ENCODE results near the gene HOXA10. TPM values are rescaled to one million over a fixed set of nuclear protein-coding genes. Genes with fewer than 3 reads are reported as not detected.

The HOXA10 gene
- total and polyA plus RNA-seq, 4 donors = 0.03 to 0.70 (median 0.13) TPM

DNA sequence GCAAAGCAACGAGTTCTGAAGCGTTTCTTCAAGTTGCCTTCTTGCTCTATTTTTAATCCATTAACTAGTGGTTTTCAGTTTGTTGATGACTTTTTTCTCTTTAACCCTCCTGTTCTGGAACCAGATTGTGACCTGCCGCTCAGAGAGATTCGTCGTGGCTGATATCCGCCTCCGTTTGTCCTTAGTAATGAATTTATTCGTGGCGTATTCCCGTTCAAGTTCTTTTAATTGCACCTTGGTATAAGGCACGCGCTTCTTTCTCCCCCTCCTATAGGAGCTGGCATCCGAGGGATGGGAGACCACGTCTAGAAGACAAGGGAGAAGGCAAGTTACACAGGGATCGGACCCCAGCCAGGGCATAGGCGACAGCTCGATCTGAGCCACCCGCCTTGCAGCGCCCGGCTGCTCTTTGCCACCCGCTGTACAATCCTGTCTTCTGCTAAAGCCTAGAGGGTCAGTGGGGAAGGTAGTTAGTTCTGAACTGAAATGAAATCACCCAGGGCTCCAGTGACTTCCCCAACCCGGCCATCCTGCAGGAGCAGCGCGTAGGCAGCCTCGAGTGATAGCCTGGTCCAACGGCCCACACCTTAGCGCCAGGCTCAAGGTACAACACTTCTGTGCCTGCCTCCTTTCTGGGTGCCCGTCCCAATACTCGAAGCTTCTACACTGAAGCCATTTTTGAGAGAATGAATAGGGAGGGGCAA is 24.2 kb upstream of the HOXA10 start:
- no peak for TF ChIP-seq YY1 (IDR thresholded peaks at IDR 0.05)
- TF ChIP-seq TAF1 (conservative IDR thresholded peaks at IDR 0.05) = no peak
- TF ChIP-seq RXRA (IDR thresholded peaks at IDR 0.05) = no peak
- TF ChIP-seq, protein P1, sequence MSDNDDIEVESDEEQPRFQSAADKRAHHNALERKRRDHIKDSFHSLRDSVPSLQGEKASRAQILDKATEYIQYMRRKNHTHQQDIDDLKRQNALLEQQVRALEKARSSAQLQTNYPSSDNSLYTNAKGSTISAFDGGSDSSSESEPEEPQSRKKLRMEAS (IDR thresholded peaks at IDR 0.05) = no peak
- TF ChIP-seq HNF4A (conservative IDR thresholded peaks at IDR 0.05) = no peak
- Histone ChIP-seq H3K9ac (ENCODE audit: low read depth in 1 of 2, low read length in 2 of 2) (no peak overlapping the region), H3K4me1 (ENCODE audit: control insufficient read depth in 4 of 4, insufficient read depth in 4 of 4, low read length in 3 of 4) (peaks cover 18 to 34% (median 24%) of the 10 kb centered on the region in 4 donors), H3K36me3 (ENCODE audit: control insufficient read depth in 4 of 4, insufficient read depth in 3 of 4, low read depth in 1 of 4, low read length in 3 of 4) (no peaks in the 10 kb centered on the region), H3K27me3 (ENCODE audit: control insufficient read depth in 4 of 4, insufficient read depth in 4 of 4, low read length in 3 of 4) (peaks cover 9 to 59% (median 28%) of the 10 kb centered on the region in 4 donors), H3K27ac (ENCODE audit: low read depth in 1 of 2, low read length in 2 of 2) (no peak overlapping the region), H3K4me3 (ENCODE audit: low read depth in 1 of 3, low read length in 3 of 3) (no peak overlapping the region), H3K9me3 (ENCODE audit: control insufficient read depth in 4 of 4, low read length in 3 of 4) (peaks cover 0 to 4% (median under 1%) of the 10 kb centered on the region in 4 donors)
- DNase-seq (ENCODE audit: low spot score) = no peak
- 11% methylated on average over 29 of the region's 29 CpGs for WGBS

DNA sequence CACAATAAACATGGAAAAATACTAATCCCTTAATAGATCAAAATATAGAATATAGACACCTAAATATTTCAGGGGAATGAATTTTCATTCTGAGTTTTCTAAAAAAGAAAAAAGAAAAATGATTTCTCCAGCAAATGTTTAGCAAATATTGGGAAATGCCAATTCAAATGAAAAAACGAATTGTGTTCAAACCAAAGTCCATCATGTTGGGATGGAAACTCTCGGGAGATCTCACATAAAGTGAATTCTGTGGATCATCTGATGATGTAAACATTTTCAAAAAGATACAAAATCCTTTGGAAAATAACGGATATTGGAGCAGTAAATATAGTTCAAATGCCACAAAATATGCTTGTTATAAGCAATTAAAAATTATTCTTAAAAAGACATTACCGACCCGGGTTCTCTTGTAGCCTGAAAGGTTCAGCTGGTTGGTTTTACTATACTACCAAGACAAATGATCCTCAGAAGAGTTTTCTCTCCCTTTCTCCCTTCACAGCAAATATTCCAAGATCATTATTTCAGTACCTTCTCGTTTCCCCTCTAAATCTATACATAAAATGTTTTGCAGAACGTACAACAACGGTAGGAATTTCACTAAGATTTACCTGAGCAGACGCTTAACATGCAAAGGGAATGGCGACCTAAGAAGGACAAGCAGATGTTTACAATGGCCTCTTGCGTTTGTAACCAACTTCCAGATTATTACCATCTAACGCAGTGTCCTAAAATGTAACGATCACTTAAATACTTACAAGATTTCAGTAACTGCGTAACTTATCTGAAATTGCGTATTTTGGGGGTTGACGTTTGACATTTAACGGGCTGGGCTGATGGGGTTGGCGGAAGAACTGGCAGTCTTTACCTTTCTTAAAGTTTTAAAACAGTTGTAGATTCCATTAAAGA is 23.3 kb upstream of the HOXA10 start:
- Histone ChIP-seq H3K9ac (ENCODE audit: low read depth in 1 of 2, low read length in 2 of 2) (no peak overlapping the region), H3K27ac (ENCODE audit: low read depth in 1 of 2, low read length in 2 of 2) (no peak overlapping the region), H3K4me1 (ENCODE audit: control insufficient read depth in 4 of 4, insufficient read depth in 4 of 4, low read length in 3 of 4) (peaks cover 22 to 41% (median 30%) of the 10 kb centered on the region in 4 donors), H3K9me3 (ENCODE audit: control insufficient read depth in 4 of 4, low read length in 3 of 4) (peaks cover 0 to 4% (median under 1%) of the 10 kb centered on the region in 4 donors), H3K27me3 (ENCODE audit: control insufficient read depth in 4 of 4, insufficient read depth in 4 of 4, low read length in 3 of 4) (peaks cover 9 to 54% (median 27%) of the 10 kb centered on the region in 4 donors), H3K36me3 (ENCODE audit: control insufficient read depth in 4 of 4, insufficient read depth in 3 of 4, low read depth in 1 of 4, low read length in 3 of 4) (no peaks in the 10 kb centered on the region), H3K4me3 (ENCODE audit: low read depth in 1 of 3, low read length in 3 of 3) (no peak overlapping the region)
- 17% methylated on average over 18 of the region's 18 CpGs for WGBS
- peak in 1 of 2 donors; percentile 13 for TF ChIP-seq HNF4A (conservative IDR thresholded peaks at IDR 0.05)
- no peak for TF ChIP-seq FOXA1 (IDR thresholded peaks at IDR 0.05)
- DNase-seq (ENCODE audit: low spot score) = no peak

DNA sequence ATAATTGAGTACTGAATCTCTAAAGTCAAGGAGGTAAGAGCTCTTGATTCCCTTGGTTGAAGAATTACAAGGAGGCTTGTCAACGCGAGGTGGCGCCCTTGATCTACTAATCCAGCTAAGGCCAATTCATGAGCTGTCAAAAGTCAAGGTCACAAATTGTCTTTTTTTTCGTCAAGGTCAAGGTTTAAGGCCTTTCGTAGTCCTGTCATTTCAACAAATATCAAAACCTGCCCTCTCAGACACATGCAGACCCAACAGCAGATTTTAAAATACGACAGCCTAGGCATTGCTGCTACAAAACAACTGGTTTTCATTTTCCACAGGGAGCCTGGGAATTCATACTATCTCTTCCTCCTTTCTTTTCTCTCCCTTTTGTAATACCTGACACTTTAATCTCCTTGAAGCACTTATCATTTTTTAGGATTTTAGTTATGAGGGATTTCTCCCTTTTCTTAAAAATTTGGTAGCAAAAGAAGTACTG is 22.2 kb upstream of the HOXA10 start:
- peak; percentile 81 for DNase-seq (ENCODE audit: low spot score)
- H3K27me3 ChIP-seq (ENCODE audit: control insufficient read depth in 4 of 4, insufficient read depth in 4 of 4, low read length in 3 of 4) = peaks cover 9 to 52% (median 27%) of the 10 kb centered on the region in 4 donors
- H3K9me3 ChIP-seq (ENCODE audit: control insufficient read depth in 4 of 4, low read length in 3 of 4) = peaks cover 0 to 10% (median under 1%) of the 10 kb centered on the region in 4 donors
- H3K9ac ChIP-seq (ENCODE audit: low read depth in 1 of 2, low read length in 2 of 2) = no peak overlapping the region
- H3K36me3 ChIP-seq (ENCODE audit: control insufficient read depth in 4 of 4, insufficient read depth in 3 of 4, low read depth in 1 of 4, low read length in 3 of 4) = no peaks in the 10 kb centered on the region
- peaks cover 22 to 38% (median 30%) of the 10 kb centered on the region in 4 donors for H3K4me1 ChIP-seq (ENCODE audit: control insufficient read depth in 4 of 4, insufficient read depth in 4 of 4, low read length in 3 of 4)
- no peak overlapping the region for H3K4me3 ChIP-seq (ENCODE audit: low read depth in 1 of 3, low read length in 3 of 3)
- H3K27ac ChIP-seq (ENCODE audit: low read depth in 1 of 2, low read length in 2 of 2) = no peak overlapping the region
- 3% methylated on average over 6 of the region's 6 CpGs for WGBS
- TF ChIP-seq, protein P2, sequence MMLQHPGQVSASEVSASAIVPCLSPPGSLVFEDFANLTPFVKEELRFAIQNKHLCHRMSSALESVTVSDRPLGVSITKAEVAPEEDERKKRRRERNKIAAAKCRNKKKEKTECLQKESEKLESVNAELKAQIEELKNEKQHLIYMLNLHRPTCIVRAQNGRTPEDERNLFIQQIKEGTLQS (IDR thresholded peaks at IDR 0.05) = no peak
- no peak for TF ChIP-seq GABPA (IDR thresholded peaks at IDR 0.05 in 1 of 2, conservative IDR thresholded peaks at IDR 0.05 in 1 of 2)
- peak; percentile 24 for TF ChIP-seq NR2F2 (IDR thresholded peaks at IDR 0.05)
- TF ChIP-seq, protein P3, sequence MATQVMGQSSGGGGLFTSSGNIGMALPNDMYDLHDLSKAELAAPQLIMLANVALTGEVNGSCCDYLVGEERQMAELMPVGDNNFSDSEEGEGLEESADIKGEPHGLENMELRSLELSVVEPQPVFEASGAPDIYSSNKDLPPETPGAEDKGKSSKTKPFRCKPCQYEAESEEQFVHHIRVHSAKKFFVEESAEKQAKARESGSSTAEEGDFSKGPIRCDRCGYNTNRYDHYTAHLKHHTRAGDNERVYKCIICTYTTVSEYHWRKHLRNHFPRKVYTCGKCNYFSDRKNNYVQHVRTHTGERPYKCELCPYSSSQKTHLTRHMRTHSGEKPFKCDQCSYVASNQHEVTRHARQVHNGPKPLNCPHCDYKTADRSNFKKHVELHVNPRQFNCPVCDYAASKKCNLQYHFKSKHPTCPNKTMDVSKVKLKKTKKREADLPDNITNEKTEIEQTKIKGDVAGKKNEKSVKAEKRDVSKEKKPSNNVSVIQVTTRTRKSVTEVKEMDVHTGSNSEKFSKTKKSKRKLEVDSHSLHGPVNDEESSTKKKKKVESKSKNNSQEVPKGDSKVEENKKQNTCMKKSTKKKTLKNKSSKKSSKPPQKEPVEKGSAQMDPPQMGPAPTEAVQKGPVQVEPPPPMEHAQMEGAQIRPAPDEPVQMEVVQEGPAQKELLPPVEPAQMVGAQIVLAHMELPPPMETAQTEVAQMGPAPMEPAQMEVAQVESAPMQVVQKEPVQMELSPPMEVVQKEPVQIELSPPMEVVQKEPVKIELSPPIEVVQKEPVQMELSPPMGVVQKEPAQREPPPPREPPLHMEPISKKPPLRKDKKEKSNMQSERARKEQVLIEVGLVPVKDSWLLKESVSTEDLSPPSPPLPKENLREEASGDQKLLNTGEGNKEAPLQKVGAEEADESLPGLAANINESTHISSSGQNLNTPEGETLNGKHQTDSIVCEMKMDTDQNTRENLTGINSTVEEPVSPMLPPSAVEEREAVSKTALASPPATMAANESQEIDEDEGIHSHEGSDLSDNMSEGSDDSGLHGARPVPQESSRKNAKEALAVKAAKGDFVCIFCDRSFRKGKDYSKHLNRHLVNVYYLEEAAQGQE (IDR thresholded peaks at IDR 0.05) = no peak
- TF ChIP-seq FOXA1 (IDR thresholded peaks at IDR 0.05) = no peak
- TF ChIP-seq JUND (IDR thresholded peaks at IDR 0.05) = no peak
- TF ChIP-seq HNF4G (IDR thresholded peaks at IDR 0.05) = no peak
- TF ChIP-seq EGR1 (IDR thresholded peaks at IDR 0.05; ENCODE audit: low read depth in 2 of 2) = no peak
- TF ChIP-seq, protein P4, sequence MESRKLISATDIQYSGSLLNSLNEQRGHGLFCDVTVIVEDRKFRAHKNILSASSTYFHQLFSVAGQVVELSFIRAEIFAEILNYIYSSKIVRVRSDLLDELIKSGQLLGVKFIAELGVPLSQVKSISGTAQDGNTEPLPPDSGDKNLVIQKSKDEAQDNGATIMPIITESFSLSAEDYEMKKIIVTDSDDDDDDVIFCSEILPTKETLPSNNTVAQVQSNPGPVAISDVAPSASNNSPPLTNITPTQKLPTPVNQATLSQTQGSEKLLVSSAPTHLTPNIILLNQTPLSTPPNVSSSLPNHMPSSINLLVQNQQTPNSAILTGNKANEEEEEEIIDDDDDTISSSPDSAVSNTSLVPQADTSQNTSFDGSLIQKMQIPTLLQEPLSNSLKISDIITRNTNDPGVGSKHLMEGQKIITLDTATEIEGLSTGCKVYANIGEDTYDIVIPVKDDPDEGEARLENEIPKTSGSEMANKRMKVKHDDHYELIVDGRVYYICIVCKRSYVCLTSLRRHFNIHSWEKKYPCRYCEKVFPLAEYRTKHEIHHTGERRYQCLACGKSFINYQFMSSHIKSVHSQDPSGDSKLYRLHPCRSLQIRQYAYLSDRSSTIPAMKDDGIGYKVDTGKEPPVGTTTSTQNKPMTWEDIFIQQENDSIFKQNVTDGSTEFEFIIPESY (IDR thresholded peaks at IDR 0.05) = no peak
- no peak for TF ChIP-seq TAF1 (conservative IDR thresholded peaks at IDR 0.05)
- TF ChIP-seq, protein P1 (IDR thresholded peaks at IDR 0.05) = no peak
- no peak for TF ChIP-seq YY1 (IDR thresholded peaks at IDR 0.05)
- peak; percentile 93 to 96 for TF ChIP-seq RAD21 (IDR thresholded peaks at IDR 0.05)
- TF ChIP-seq, protein P5, sequence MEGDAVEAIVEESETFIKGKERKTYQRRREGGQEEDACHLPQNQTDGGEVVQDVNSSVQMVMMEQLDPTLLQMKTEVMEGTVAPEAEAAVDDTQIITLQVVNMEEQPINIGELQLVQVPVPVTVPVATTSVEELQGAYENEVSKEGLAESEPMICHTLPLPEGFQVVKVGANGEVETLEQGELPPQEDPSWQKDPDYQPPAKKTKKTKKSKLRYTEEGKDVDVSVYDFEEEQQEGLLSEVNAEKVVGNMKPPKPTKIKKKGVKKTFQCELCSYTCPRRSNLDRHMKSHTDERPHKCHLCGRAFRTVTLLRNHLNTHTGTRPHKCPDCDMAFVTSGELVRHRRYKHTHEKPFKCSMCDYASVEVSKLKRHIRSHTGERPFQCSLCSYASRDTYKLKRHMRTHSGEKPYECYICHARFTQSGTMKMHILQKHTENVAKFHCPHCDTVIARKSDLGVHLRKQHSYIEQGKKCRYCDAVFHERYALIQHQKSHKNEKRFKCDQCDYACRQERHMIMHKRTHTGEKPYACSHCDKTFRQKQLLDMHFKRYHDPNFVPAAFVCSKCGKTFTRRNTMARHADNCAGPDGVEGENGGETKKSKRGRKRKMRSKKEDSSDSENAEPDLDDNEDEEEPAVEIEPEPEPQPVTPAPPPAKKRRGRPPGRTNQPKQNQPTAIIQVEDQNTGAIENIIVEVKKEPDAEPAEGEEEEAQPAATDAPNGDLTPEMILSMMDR (IDR thresholded peaks at IDR 0.05; ENCODE audit: low read depth, low read length, missing input control) = peak; percentile 71
- no peak for TF ChIP-seq SP1 (IDR thresholded peaks at IDR 0.05)
